HCT116 (cell line): ENCODE measurements around the gene TIGD4. TPM values are rescaled to one million over a fixed set of nuclear protein-coding genes. Genes with fewer than 3 reads are reported as not detected.

Experiments
- ATAC-seq: fragments of 200-7000 bp; cut with Tn5 transposase; 2 replicates; pipeline ENCODE4 v1.9.1; 2020; ENCODE audit warnings: mild to moderate bottlenecking, moderate library complexity
- Bru-seq: library from RNA; stranded (reverse); fragments of 400-500 nt; gene quantifications from one replicate; lab custom pipeline; 2021; lab: Mats Ljungman, UMichigan
- BruChase-seq, 2 experiments: library from RNA; stranded (reverse); fragments of 400-500 nt; gene quantifications; one replicate each; lab custom pipeline; 2021; lab: Mats Ljungman, UMichigan
- BruUV-seq: library from RNA; stranded (reverse); fragments of 400-500 nt; replicated peaks from 2 replicates; lab custom pipeline; 2021; lab: Mats Ljungman, UMichigan
- CTCF ChIA-PET: fragments of 300-600 bp; sonication (Branson Sonifier 250); formaldehyde crosslinking; loops from one replicate; lab custom pipeline; 2021; ENCODE audit warnings: antibody characterized with exemption; lab: Charles Lee
- POLR2A ChIA-PET: fragments of 300-600, 350-600 bp; sonication (Branson Sonifier 250); formaldehyde crosslinking; loops from one replicate; lab custom pipeline; 2021; ENCODE audit warnings: antibody characterized with exemption; lab: Charles Lee
- RAD21 ChIA-PET, 2 experiments: fragments of 300-600 bp; sonication (Branson Sonifier 250); formaldehyde crosslinking; loops; one replicate each; lab custom pipeline; 2023; ENCODE audit warnings: low total read pairs in 2 of 2; ENCODE audit not compliant: uncharacterized antibody in 2 of 2, unreplicated experiment in 2 of 2, low non-redundant PET in 1 of 2; lab: Charles Lee
- DNase-seq: peaks from one replicate; pipeline ENCODE4 v3.0.0-alpha.2; 2010; ENCODE audit warnings: low read depth, low spot score
- H2AFZ ChIP-seq: fragments of 200-600 bp; shearing (Covaris generic), sonication (generic); 2 replicates; pipeline ENCODE4 v1.6.1; 2017; ENCODE audit warnings: low read depth, mixed run types, mixed read lengths, antibody characterized with exemption, low read length; ENCODE audit not compliant: poor library complexity, severe bottlenecking
- H3K27ac ChIP-seq: 2 replicates; pipeline ENCODE4 v1.5.1; 2012; ENCODE audit warnings: low read depth, low read length
- H3K27me3 ChIP-seq: fragments of 200-600 bp; sonication (generic); 2 replicates; pipeline ENCODE4 v1.6.1; 2016; ENCODE audit warnings: mixed run types, low read length, mixed read lengths; ENCODE audit not compliant: insufficient read depth
- H3K36me3 ChIP-seq, 2 experiments: fragments of 200-500 bp in 1 of 2; fragments of 200-600 bp in 1 of 2; sonication (Bioruptor generic) in 1 of 2; sonication (generic) in 1 of 2; 2 replicates each; pipeline versions ENCODE4 v1.5.1 to v1.6.1; 2014 to 2016; ENCODE audit warnings: low read length in 2 of 2, inconsistent platforms in 1 of 2, mixed read lengths in 1 of 2, mixed run types in 1 of 2; ENCODE audit not compliant: insufficient read depth in 2 of 2, control insufficient read depth in 1 of 2
- H3K4me1 ChIP-seq, 2 experiments: fragments of 200-600 bp in 1 of 2; sonication (generic) in 1 of 2; 2 replicates each; pipeline versions ENCODE4 v1.5.1 to v1.6.1; 2012 to 2017; ENCODE audit warnings: low read length in 2 of 2, inconsistent platforms in 1 of 2, mild to moderate bottlenecking in 1 of 2, mixed read lengths in 1 of 2, mixed run types in 1 of 2, moderate library complexity in 1 of 2; ENCODE audit not compliant: insufficient read depth in 2 of 2, control insufficient read depth in 1 of 2
- H3K4me2 ChIP-seq: fragments of 200-600 bp; sonication (generic); 2 replicates; pipeline ENCODE4 v1.6.1; 2017; ENCODE audit warnings: mixed run types, low read length, mixed read lengths
- H3K4me3 ChIP-seq, 2 experiments: fragments of 200-600 bp in 1 of 2; sonication (generic) in 1 of 2; replicated peaks in 1 of 2; 2 replicates each; pipeline ENCODE4 v1.5.1; 2011 to 2016; ENCODE audit warnings: low read length in 2 of 2, control low read depth in 1 of 2, low read depth in 1 of 2, mild to moderate bottlenecking in 1 of 2, mixed read lengths in 1 of 2, mixed run types in 1 of 2
- H3K79me2 ChIP-seq: fragments of 200-600 bp; sonication (generic); 2 replicates; pipeline ENCODE4 v1.6.1; 2017; ENCODE audit warnings: mild to moderate bottlenecking, mixed run types, low read length, moderate library complexity, mixed read lengths; ENCODE audit not compliant: insufficient read depth
- H3K9ac ChIP-seq: fragments of 200-600 bp; sonication (generic); 2 replicates; pipeline ENCODE4 v1.6.1; 2016; ENCODE audit warnings: low read length, mixed read lengths
- H3K9me2 ChIP-seq: fragments of 200-600 bp; sonication (generic), shearing (Covaris generic); 2 replicates; pipeline ENCODE4 v1.6.1; 2017; ENCODE audit warnings: mixed run types, mild to moderate bottlenecking, moderate library complexity; ENCODE audit not compliant: insufficient read depth
- H3K9me3 ChIP-seq, 2 experiments: fragments of 200-500 bp in 1 of 2; fragments of 200-600 bp in 1 of 2; sonication (Bioruptor generic) in 1 of 2; sonication (generic) in 1 of 2; 2 replicates each; pipeline ENCODE4 v1.6.1; 2014 to 2017; ENCODE audit warnings: low read length in 2 of 2, mixed read lengths in 2 of 2, inconsistent platforms in 1 of 2, low read depth in 1 of 2, mild to moderate bottlenecking in 1 of 2, mixed run types in 1 of 2, moderate library complexity in 1 of 2; ENCODE audit not compliant: control insufficient read depth in 1 of 2, insufficient read depth in 1 of 2
- H4K20me1 ChIP-seq: fragments of 200-600 bp; sonication (generic), shearing (Covaris generic); 2 replicates; pipeline ENCODE4 v1.6.1; 2017; ENCODE audit warnings: mixed run types, mild to moderate bottlenecking, moderate library complexity; ENCODE audit not compliant: insufficient read depth
- CBX3 ChIP-seq: IDR thresholded peaks from 2 replicates; pipeline ENCODE4 v1.6.1; 2012; ENCODE audit warnings: low read depth
- CEBPB ChIP-seq: IDR thresholded peaks from 2 replicates; pipeline ENCODE4 v1.6.1; 2012; ENCODE audit warnings: low read depth
- EGR1 ChIP-seq: IDR thresholded peaks from 2 replicates; pipeline ENCODE4 v1.6.1; 2012; ENCODE audit warnings: low read depth
- FOSL1 ChIP-seq: IDR thresholded peaks from 2 replicates; pipeline ENCODE4 v1.6.1; 2012; ENCODE audit warnings: low read depth
- JUND ChIP-seq: IDR thresholded peaks from 2 replicates; pipeline ENCODE4 v1.6.1; 2012
- POLR2A ChIP-seq: IDR thresholded peaks from 2 replicates; pipeline ENCODE4 v1.7.0; 2011; ENCODE audit warnings: borderline replicate concordance; ENCODE audit not compliant: insufficient read depth, insufficient read length; ENCODE audit errors: extremely low read depth
- POLR2AphosphoS5 ChIP-seq: IDR thresholded peaks from 2 replicates; pipeline ENCODE4 v1.6.1; 2011; ENCODE audit warnings: mild to moderate bottlenecking, low read depth, low read length, moderate library complexity
- RAD21 ChIP-seq: IDR thresholded peaks from 2 replicates; pipeline ENCODE4 v1.6.1; 2012; ENCODE audit warnings: low read depth, mild to moderate bottlenecking
- SP1 ChIP-seq: IDR thresholded peaks from 2 replicates; pipeline ENCODE4 v1.6.1; 2012; ENCODE audit warnings: low read depth
- SRF ChIP-seq: IDR thresholded peaks from 2 replicates; pipeline ENCODE4 v1.6.1; 2012; ENCODE audit warnings: low read depth
- TCF7L2 ChIP-seq: IDR thresholded peaks from 2 replicates; pipeline ENCODE4 v1.7.0; 2011; ENCODE audit warnings: borderline replicate concordance, inconsistent platforms; ENCODE audit not compliant: insufficient read depth, insufficient read length; ENCODE audit errors: extremely low read depth
- YY1 ChIP-seq: IDR thresholded peaks from 2 replicates; pipeline ENCODE4 v1.6.1; 2011; ENCODE audit warnings: low read length, low read depth, moderate library complexity, mild to moderate bottlenecking; ENCODE audit not compliant: insufficient replicate concordance; ENCODE audit errors: extremely low read depth
- ZFX ChIP-seq: fragments of 450-650 bp; IDR thresholded peaks from 2 replicates; pipeline ENCODE4 v1.6.1; 2017
- ZNF274 ChIP-seq: fragments of 200-500 bp; sonication (Bioruptor generic); IDR thresholded peaks from 2 replicates; pipeline ENCODE4 v1.6.1; 2014; ENCODE audit warnings: mild to moderate bottlenecking, low read depth, low read length, inconsistent platforms
- intact Hi-C: fragments of 100-400 bp; cut with micrococcal nuclease; formaldehyde crosslinking; loops from 2 replicates; pipeline ENCODE4 v1.10.0; 2022
- long read RNA-seq: library from polyadenylated mRNA; unstranded; transcript quantifications from one replicate; pipeline ENCODE4 v2.0.0, GENCODE V29; 2021; ENCODE audit not compliant: unreplicated experiment
- polyA plus RNA-seq: library from polyadenylated mRNA; unstranded; fragments of >200 nt; gene quantifications from 2 replicates; pipeline ENCODE4 v1.2.1, GENCODE V29; 2012; ENCODE audit warnings: missing spikeins
- total RNA-seq: library from RNA; stranded (reverse); gene quantifications from one replicate; pipeline ENCODE4 v1.2.1, GENCODE V29; 2021; ENCODE audit not compliant: unreplicated experiment
- TF ChIP-seq, protein P1 (sequence below): IDR thresholded peaks from 2 replicates; pipeline ENCODE4 v1.6.1; 2011; ENCODE audit warnings: mild to moderate bottlenecking, low read length, moderate library complexity; ENCODE audit not compliant: insufficient replicate concordance; ENCODE audit errors: extremely low read depth
- TF ChIP-seq, protein P2 (sequence below): IDR thresholded peaks from 2 replicates; pipeline ENCODE4 v1.6.1; 2012; ENCODE audit warnings: low read depth
- TF ChIP-seq, protein P3 (sequence below), 3 experiments: fragments of 200-600 bp in 1 of 3; sonication (generic) in 1 of 3; IDR thresholded peaks in 2 of 3; conservative IDR thresholded peaks in 1 of 3; 2 replicates each; pipeline ENCODE4 v1.5.1; 2012 to 2017; ENCODE audit warnings: low read depth in 2 of 3, low read length in 2 of 3, antibody characterized with exemption in 1 of 3, borderline replicate concordance in 1 of 3, control low read depth in 1 of 3, mild to moderate bottlenecking in 1 of 3, mixed read lengths in 1 of 3, mixed run types in 1 of 3, moderate library complexity in 1 of 3; ENCODE audit not compliant: insufficient read depth in 1 of 3

Gene TIGD4
- total RNA-seq, result 0.42 TPM
- polyA plus RNA-seq, result 0.09 and 0.14 TPM in 2 replicates
- Bru-seq, nascent RNA, result percentile 49 among the genes with signal in this experiment
- percentile 40 among the genes with signal in this experiment for BruChase-seq, experiment 1, labeled RNA remaining after a 6-hour chase
- BruChase-seq, experiment 2, labeled RNA remaining after a 2-hour chase, result percentile 55 among the genes with signal in this experiment
- long read RNA-seq, result 0 reads

DNA sequence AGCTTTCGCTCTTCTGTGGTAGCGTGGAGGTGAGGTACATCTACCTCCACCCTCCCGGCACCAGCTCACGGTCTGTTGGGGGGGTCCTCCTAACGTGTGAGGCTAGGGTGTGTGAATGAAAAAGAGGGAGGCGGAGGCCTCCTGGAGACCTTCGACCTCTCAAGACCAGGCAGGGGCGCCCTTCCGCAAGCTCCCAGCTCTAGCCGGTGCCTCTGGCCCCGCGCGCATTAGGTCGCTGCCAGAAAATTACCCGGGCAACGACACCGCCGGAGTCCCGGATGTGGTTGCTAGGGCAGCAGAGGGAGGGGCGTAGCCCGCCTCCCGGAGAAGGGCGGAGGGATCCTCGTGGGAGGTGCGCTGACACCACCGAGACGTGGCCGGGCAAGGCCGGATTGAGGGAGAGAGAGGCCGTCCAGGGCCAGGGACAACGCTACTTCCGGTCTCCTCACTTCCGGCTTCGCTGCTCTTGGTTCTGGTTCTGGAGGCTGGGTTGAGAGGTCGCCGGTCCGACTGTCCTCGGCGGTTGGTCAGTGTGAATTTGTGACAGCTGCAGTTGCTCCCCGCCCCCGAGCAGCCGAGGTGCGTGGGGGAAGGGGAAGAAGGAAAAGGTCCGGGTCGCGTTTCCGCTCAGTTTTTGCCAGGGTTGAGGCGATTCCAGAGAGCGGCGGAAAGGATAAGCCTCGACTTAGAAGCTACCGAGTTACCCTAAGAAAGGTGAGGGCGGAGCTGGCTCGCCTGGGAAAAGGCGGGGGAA, at the start of gene TIGD4, which contains the start of gene ARFIP1:
Gene TIGD4, minus strand, starts transcription at position 218 of the 754 bp plus-strand sequence. CDS start 8,726 bp downstream, outside the sequence.
Gene ARFIP1, plus strand, starts transcription at position 442 of the 754 bp plus-strand sequence. CDS start 49,680 bp downstream, outside the sequence.
- intact Hi-C loops, result loop anchor here (2.0 kb wide), 1 partner anchor 243 kb away; the partner anchor contains the start of gene FBXW7
- POLR2A ChIA-PET, result interaction anchor here (1.4 kb wide), 1 partner anchor 12 kb away, joined by 3 read pairs; no protein-coding TSS in a partner anchor
- Histone ChIP-seq H3K4me3 (peak within 1 kb of the TSS; percentile 78 to 92), H3K27me3 (no peaks in the 10 kb centered on the region), H3K79me2 (peaks cover 46% of the 10 kb centered on the region), H3K4me1 (peaks cover 5 to 21% of the 10 kb centered on the region in 2 experiments; a peak in 3 of 4 replicates), H4K20me1 (no peaks in the 10 kb centered on the region; the same call in 1 of the 2 replicates), H3K9me3 (no peaks in the 10 kb centered on the region), H3K36me3 (no peaks in the 10 kb centered on the region), H3K9ac (peak within 1 kb of the TSS; percentile 86), H3K9me2 (no peaks in the 10 kb centered on the region), H2AFZ (peak within 1 kb of the TSS; percentile 93), H3K27ac (peak within 1 kb of the TSS; percentile 68), H3K4me2 (peak within 1 kb of the TSS; percentile 91)
- DNase-seq, result peak; percentile 95
- CTCF ChIA-PET, result interaction anchor here (0.7 to 1.3 kb wide), 2 partner anchors 279 to 371 kb away, joined by 3 to 4 read pairs; no protein-coding TSS in a partner anchor
- peak; percentile 95 for ATAC-seq
- RAD21 ChIA-PET, result no interaction called here
- no TSS peak for BruUV-seq
- TF ChIP-seq, protein P1, sequence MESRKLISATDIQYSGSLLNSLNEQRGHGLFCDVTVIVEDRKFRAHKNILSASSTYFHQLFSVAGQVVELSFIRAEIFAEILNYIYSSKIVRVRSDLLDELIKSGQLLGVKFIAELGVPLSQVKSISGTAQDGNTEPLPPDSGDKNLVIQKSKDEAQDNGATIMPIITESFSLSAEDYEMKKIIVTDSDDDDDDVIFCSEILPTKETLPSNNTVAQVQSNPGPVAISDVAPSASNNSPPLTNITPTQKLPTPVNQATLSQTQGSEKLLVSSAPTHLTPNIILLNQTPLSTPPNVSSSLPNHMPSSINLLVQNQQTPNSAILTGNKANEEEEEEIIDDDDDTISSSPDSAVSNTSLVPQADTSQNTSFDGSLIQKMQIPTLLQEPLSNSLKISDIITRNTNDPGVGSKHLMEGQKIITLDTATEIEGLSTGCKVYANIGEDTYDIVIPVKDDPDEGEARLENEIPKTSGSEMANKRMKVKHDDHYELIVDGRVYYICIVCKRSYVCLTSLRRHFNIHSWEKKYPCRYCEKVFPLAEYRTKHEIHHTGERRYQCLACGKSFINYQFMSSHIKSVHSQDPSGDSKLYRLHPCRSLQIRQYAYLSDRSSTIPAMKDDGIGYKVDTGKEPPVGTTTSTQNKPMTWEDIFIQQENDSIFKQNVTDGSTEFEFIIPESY, result no peak
- no peak for TF ChIP-seq POLR2A
- peak; percentile 37 for TF ChIP-seq RAD21
- 0 out of 2 replicates have a peak, but pooled peaks have one; percentile 34 for TF ChIP-seq EGR1
- no peak for TF ChIP-seq TCF7L2
- no peak for TF ChIP-seq CEBPB
- peak; percentile 9 for TF ChIP-seq YY1
- no peak; the same call in 1 of the 2 replicates for TF ChIP-seq SP1
- TF ChIP-seq, protein P2, sequence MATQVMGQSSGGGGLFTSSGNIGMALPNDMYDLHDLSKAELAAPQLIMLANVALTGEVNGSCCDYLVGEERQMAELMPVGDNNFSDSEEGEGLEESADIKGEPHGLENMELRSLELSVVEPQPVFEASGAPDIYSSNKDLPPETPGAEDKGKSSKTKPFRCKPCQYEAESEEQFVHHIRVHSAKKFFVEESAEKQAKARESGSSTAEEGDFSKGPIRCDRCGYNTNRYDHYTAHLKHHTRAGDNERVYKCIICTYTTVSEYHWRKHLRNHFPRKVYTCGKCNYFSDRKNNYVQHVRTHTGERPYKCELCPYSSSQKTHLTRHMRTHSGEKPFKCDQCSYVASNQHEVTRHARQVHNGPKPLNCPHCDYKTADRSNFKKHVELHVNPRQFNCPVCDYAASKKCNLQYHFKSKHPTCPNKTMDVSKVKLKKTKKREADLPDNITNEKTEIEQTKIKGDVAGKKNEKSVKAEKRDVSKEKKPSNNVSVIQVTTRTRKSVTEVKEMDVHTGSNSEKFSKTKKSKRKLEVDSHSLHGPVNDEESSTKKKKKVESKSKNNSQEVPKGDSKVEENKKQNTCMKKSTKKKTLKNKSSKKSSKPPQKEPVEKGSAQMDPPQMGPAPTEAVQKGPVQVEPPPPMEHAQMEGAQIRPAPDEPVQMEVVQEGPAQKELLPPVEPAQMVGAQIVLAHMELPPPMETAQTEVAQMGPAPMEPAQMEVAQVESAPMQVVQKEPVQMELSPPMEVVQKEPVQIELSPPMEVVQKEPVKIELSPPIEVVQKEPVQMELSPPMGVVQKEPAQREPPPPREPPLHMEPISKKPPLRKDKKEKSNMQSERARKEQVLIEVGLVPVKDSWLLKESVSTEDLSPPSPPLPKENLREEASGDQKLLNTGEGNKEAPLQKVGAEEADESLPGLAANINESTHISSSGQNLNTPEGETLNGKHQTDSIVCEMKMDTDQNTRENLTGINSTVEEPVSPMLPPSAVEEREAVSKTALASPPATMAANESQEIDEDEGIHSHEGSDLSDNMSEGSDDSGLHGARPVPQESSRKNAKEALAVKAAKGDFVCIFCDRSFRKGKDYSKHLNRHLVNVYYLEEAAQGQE, result no peak
- no peak for TF ChIP-seq SRF
- no peak for TF ChIP-seq FOSL1
- TF ChIP-seq ZFX, result 0 out of 2 replicates have a peak, but pooled peaks have one; percentile 13
- TF ChIP-seq CBX3, result peak; percentile 4; the same call in 1 of the 2 replicates
- TF ChIP-seq, protein P3, sequence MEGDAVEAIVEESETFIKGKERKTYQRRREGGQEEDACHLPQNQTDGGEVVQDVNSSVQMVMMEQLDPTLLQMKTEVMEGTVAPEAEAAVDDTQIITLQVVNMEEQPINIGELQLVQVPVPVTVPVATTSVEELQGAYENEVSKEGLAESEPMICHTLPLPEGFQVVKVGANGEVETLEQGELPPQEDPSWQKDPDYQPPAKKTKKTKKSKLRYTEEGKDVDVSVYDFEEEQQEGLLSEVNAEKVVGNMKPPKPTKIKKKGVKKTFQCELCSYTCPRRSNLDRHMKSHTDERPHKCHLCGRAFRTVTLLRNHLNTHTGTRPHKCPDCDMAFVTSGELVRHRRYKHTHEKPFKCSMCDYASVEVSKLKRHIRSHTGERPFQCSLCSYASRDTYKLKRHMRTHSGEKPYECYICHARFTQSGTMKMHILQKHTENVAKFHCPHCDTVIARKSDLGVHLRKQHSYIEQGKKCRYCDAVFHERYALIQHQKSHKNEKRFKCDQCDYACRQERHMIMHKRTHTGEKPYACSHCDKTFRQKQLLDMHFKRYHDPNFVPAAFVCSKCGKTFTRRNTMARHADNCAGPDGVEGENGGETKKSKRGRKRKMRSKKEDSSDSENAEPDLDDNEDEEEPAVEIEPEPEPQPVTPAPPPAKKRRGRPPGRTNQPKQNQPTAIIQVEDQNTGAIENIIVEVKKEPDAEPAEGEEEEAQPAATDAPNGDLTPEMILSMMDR (IDR thresholded peaks at IDR 0.05 in 2 of 3, conservative IDR thresholded peaks at IDR 0.05 in 1 of 3; ENCODE audit: borderline replicate concordance in 1 of 3, insufficient read depth in 1 of 3, low read depth in 2 of 3, low read length in 2 of 3), result 0 out of 6 replicates have a peak, but pooled peaks have one; percentile 4 to 20 (median 10)
- no peak for TF ChIP-seq JUND
- TF ChIP-seq ZNF274, result no peak
- peak; percentile 86 for TF ChIP-seq POLR2AphosphoS5
